Right renal pelvis (tissue), 4 donors: Measurements from ENCODE around the gene MTERF4. TPM values are rescaled to one million over a fixed set of nuclear protein-coding genes. Genes with fewer than 3 reads are reported as not detected.

Experiments
- DNase-seq, 4 donors: peaks; one replicate each; pipeline ENCODE4 v3.0.0-alpha.2; 2013; ENCODE audit warnings: low read depth in 4 of 4, low spot score in 3 of 4, missing footprints in 1 of 4
- polyA plus RNA-seq, 4 donors: library from polyadenylated mRNA; unstranded; fragments of 120-200 nt; gene quantifications; one replicate each; pipeline ENCODE4 v1.2.1, GENCODE V29; 2013; ENCODE audit not compliant: insufficient read length in 4 of 4

Gene MTERF4
- polyA plus RNA-seq, 4 donors: 54.9 to 68.0 (median 63.4) TPM

GRCh38 chr2:241134711-241135110 is 32.6 kb upstream of the MTERF4 start:
- DNase-seq: no peak

- no peak for DNase-seq
Measured at GRCh38 chr2:241133436-241133820, 31.3 kb upstream of the MTERF4 start.

- DNase-seq: no peak
Measured at GRCh38 chr2:241132538-241133435, 30.7 kb upstream of the MTERF4 start.

- DNase-seq: no peak
Measured at GRCh38 chr2:241131531-241131930, 29.4 kb upstream of the MTERF4 start.

- DNase-seq: no peak
Measured at GRCh38 chr2:241130316-241130715, 28.2 kb upstream of the MTERF4 start.

GRCh38 chr2:241129086-241129871 is 27.2 kb upstream of the MTERF4 start:
- no peak for DNase-seq

- no peak for DNase-seq
Measured at GRCh38 chr2:241128266-241128665, 26.2 kb upstream of the MTERF4 start.

- no peak for DNase-seq
Measured at GRCh38 chr2:241126771-241127202, 24.7 kb upstream of the MTERF4 start.

- no peak for DNase-seq
Measured at GRCh38 chr2:241126201-241126611, 24.1 kb upstream of the MTERF4 start.

- no peak for DNase-seq
Measured at GRCh38 chr2:241125626-241126025, 23.5 kb upstream of the MTERF4 start.

- no peak for DNase-seq
Measured at GRCh38 chr2:241123816-241124536, 21.9 kb upstream of the MTERF4 start.

- DNase-seq: no peak
Measured at GRCh38 chr2:241122376-241123002, 20.4 kb upstream of the MTERF4 start.

GRCh38 chr2:241121008-241121407 is 18.9 kb upstream of the MTERF4 start:
- DNase-seq: no peak

GRCh38 chr2:241120440-241120839 is 18.4 kb upstream of the MTERF4 start:
- DNase-seq: no peak

- DNase-seq: no peak
Measured at GRCh38 chr2:241118737-241119505, 16.8 kb upstream of the MTERF4 start.

GRCh38 chr2:241116606-241117560 is 14.8 kb upstream of the MTERF4 start:
- no peak for DNase-seq

GRCh38 chr2:241115361-241115760 is 13.3 kb upstream of the MTERF4 start:
- DNase-seq: no peak

- DNase-seq: no peak
Measured at GRCh38 chr2:241114836-241115235, 12.7 kb upstream of the MTERF4 start.

GRCh38 chr2:241112592-241112991 is 10.5 kb upstream of the MTERF4 start:
- DNase-seq: no peak
